Natural killer cell (primary cell): ENCODE results near the gene PLPPR3. TPM values are rescaled to one million over a fixed set of nuclear protein-coding genes. Genes with fewer than 3 reads are reported as not detected.

ENCODE experiments used
- ATAC-seq, 3 donors: fragments of 150-1000 bp in 2 of 3; fragments of 200-7000 bp in 1 of 3; cut with Tn5 transposase; 1 replicate in 1 of 3; 2 replicates in 2 of 3; pipeline ENCODE4 v1.10.0; 2021; ENCODE audit warnings: mild to moderate bottlenecking in 2 of 3, moderate library complexity in 2 of 3
- DNase-seq, 2 donors: peaks; one replicate each; pipeline versions ENCODE4 v3.0.0 to v3.0.0-alpha.2; 2013 to 2021; ENCODE audit warnings: mixed read lengths in 1 of 2
- H3K27ac ChIP-seq: one replicate; pipeline ENCODE4 v1.5.1; 2013; ENCODE audit warnings: mild to moderate bottlenecking, low read length
- H3K27me3 ChIP-seq: one replicate; pipeline ENCODE4 v1.6.1; 2013; ENCODE audit warnings: low read length; ENCODE audit not compliant: control insufficient read depth, insufficient read depth
- H3K36me3 ChIP-seq: one replicate; pipeline ENCODE4 v1.6.1; 2013; ENCODE audit warnings: low read length; ENCODE audit not compliant: control insufficient read depth, insufficient read depth
- H3K4me1 ChIP-seq: one replicate; pipeline ENCODE4 v1.6.1; 2013; ENCODE audit warnings: low read length; ENCODE audit not compliant: control insufficient read depth, insufficient read depth
- H3K4me3 ChIP-seq: one replicate; pipeline ENCODE4 v1.5.1; 2013; ENCODE audit warnings: low read length
- H3K9me3 ChIP-seq: one replicate; pipeline ENCODE4 v1.6.1; 2013; ENCODE audit warnings: low read length; ENCODE audit not compliant: control insufficient read depth, insufficient read depth
- H3K27ac Mint-ChIP-seq, 2 donors: one replicate each; pipeline ENCODE4 v1.8.0; 2022; ENCODE audit warnings: mild to moderate bottlenecking in 2 of 2, mixed read lengths in 2 of 2, moderate library complexity in 1 of 2
- H3K27me3 Mint-ChIP-seq, 2 donors: one replicate each; pipeline ENCODE4 v1.8.0; 2022; ENCODE audit warnings: low read depth in 2 of 2, mixed read lengths in 2 of 2
- H3K36me3 Mint-ChIP-seq: one replicate; pipeline ENCODE4 v1.8.0; 2022; ENCODE audit warnings: mixed read lengths
- H3K4me1 Mint-ChIP-seq, 2 donors: one replicate each; pipeline ENCODE4 v1.8.0; 2022; ENCODE audit warnings: mixed read lengths in 2 of 2
- H3K4me3 Mint-ChIP-seq: one replicate; pipeline ENCODE4 v1.8.0; 2022; ENCODE audit warnings: mild to moderate bottlenecking, moderate library complexity, mixed read lengths
- H3K9me3 Mint-ChIP-seq, 2 donors: one replicate each; pipeline ENCODE4 v1.8.0; 2022; ENCODE audit warnings: mixed read lengths in 2 of 2
- CTCF ChIP-seq: fragments of 200-600 bp; IDR thresholded peaks from one replicate; pipeline ENCODE4 v1.8.0; 2022; ENCODE audit warnings: antibody characterized with exemption
- WGBS: methylation state at CpG from one replicate; pipeline ENCODE4 v1.1.7; 2013; ENCODE audit warnings: missing lambda C conversion rate; ENCODE audit not compliant: insufficient coverage; 5-methylcytosine and 5-hydroxymethylcytosine counted together
- intact Hi-C: fragments of 100-400 bp; cut with micrococcal nuclease; formaldehyde crosslinking; loops from one replicate; pipeline ENCODE4 v1.14.2; 2022
- total RNA-seq, 4 donors: library from RNA; stranded (reverse); fragments of 120-200 nt in 1 of 4; gene quantifications; one replicate each; pipeline versions ENCODE4 v1.2.3 to v1.2.4, GENCODE V29; 2013 to 2022

PLPPR3 gene
- total RNA-seq, 3 donors from 2014 or later (not counting 1 experiment from before 2014, with no cell fraction given), result not detected

GRCh38 chr19:867301-867793, 45.6 kb upstream of the PLPPR3 start:
- no peak for TF ChIP-seq CTCF
- Mint-ChIP-seq H3K4me3 (no peak overlapping the region), H3K27me3 (peaks cover 0 to 4% of the 10 kb centered on the region in 2 donors), H3K27ac (no peak overlapping the region), H3K36me3 (no peaks in the 10 kb centered on the region), H3K9me3 (no peaks in the 10 kb centered on the region), H3K4me1 (peaks cover 12 to 25% of the 10 kb centered on the region in 2 donors)
- no peak for DNase-seq
- Histone ChIP-seq H3K27me3 (no peaks in the 10 kb centered on the region), H3K9me3 (no peaks in the 10 kb centered on the region), H3K27ac (no peak overlapping the region), H3K36me3 (peaks cover 18% of the 10 kb centered on the region), H3K4me1 (peaks cover 31% of the 10 kb centered on the region), H3K4me3 (no peak overlapping the region)
- no peak for ATAC-seq
- 87% methylated on average over 16 of the region's 16 CpGs for WGBS
- intact Hi-C loops, result no loop called here

GRCh38 chr19:866769-867300, 45.1 kb upstream of the PLPPR3 start:
- intact Hi-C loops, result no loop called here
- H3K4me1 ChIP-seq, result peaks cover 30% of the 10 kb centered on the region
- Mint-ChIP-seq H3K27ac (no peak overlapping the region), H3K36me3 (no peaks in the 10 kb centered on the region), H3K4me1 (peaks cover 12 to 22% of the 10 kb centered on the region in 2 donors), H3K27me3 (peaks cover 0 to 4% of the 10 kb centered on the region in 2 donors), H3K9me3 (no peaks in the 10 kb centered on the region), H3K4me3 (no peak overlapping the region)
- no peaks in the 10 kb centered on the region for H3K27me3 ChIP-seq
- 92% methylated on average over 38 of the region's 38 CpGs for WGBS
- no peak overlapping the region for H3K27ac ChIP-seq
- no peak overlapping the region for H3K4me3 ChIP-seq
- no peaks in the 10 kb centered on the region for H3K9me3 ChIP-seq
- DNase-seq (no peak), ATAC-seq (no peak)
- H3K36me3 ChIP-seq, result peaks cover 18% of the 10 kb centered on the region
- no peak for TF ChIP-seq CTCF

- H3K27me3 Mint-ChIP-seq, result peaks cover 7 to 8% of the 10 kb centered on the region in 2 donors
- Histone ChIP-seq H3K36me3 (peaks cover 9% of the 10 kb centered on the region), H3K27me3 (peaks cover 7% of the 10 kb centered on the region), H3K27ac (no peak overlapping the region), H3K4me3 (no peak overlapping the region), H3K9me3 (no peaks in the 10 kb centered on the region), H3K4me1 (peaks cover 43% of the 10 kb centered on the region)
- H3K4me3 Mint-ChIP-seq, result peak overlapping the region; percentile 83
- peaks cover 12 to 22% of the 10 kb centered on the region in 2 donors for H3K4me1 Mint-ChIP-seq
- 66% methylated on average over 3 of the region's 7 CpGs for WGBS
- no peak for TF ChIP-seq CTCF
- ATAC-seq (no peak), DNase-seq (no peak)
- intact Hi-C loops, result loop anchor here (1.0 to 5.0 kb wide), 2 partner anchors 58 to 119 kb away; partner anchors contain the start of gene WDR18
- no peaks in the 10 kb centered on the region for H3K9me3 Mint-ChIP-seq
- H3K36me3 Mint-ChIP-seq, result no peaks in the 10 kb centered on the region
- peak overlapping the region in 1 of 2 donors; percentile 68 for H3K27ac Mint-ChIP-seq
Observed at GRCh38 chr19:863315-863620, 41.5 kb upstream of the PLPPR3 start.
